IMR-90 (cell line): ENCODE measurements around the gene PIEZO2. TPM values are rescaled to one million over a fixed set of nuclear protein-coding genes. Genes with fewer than 3 reads are reported as not detected.

Experiments
- ATAC-seq: fragments of 200-7000 bp; cut with Tn5 transposase; 2 replicates; pipeline ENCODE4 v1.9.1; 2020; ENCODE audit warnings: low read depth, mild to moderate bottlenecking, moderate library complexity
- BruUV-seq: library from RNA; stranded (reverse); fragments of 400-500 nt; replicated peaks from 2 replicates; lab custom pipeline; 2021; lab: Mats Ljungman, UMichigan
- CTCF ChIA-PET: fragments of 300-600 bp; formaldehyde crosslinking; extraction: SDS; loops from one replicate; lab custom pipeline; 2021; ENCODE audit warnings: antibody characterized with exemption; lab: Yijun Ruan, JAX
- POLR2A ChIA-PET: fragments of 300-600 bp; sonication (Branson Sonifier 250); formaldehyde crosslinking; loops from one replicate; lab custom pipeline; 2022; ENCODE audit warnings: antibody characterized with exemption; ENCODE audit not compliant: unreplicated experiment; lab: Charles Lee
- DNase-seq: peaks from one replicate; pipeline ENCODE4 v3.0.0; 2013
- H2AFZ ChIP-seq: replicated peaks from 2 replicates; pipeline ENCODE3; 2013; ENCODE audit warnings: low read length, mild to moderate bottlenecking; ENCODE audit not compliant: poor library complexity
- H2AK5ac ChIP-seq: 2 replicates; pipeline ENCODE4 v1.6.1; 2013; ENCODE audit warnings: low read depth, low read length, inconsistent platforms
- H2AK9ac ChIP-seq: replicated peaks from 2 replicates; pipeline ENCODE3; 2013; ENCODE audit warnings: mild to moderate bottlenecking, low read depth, low read length, moderate library complexity; ENCODE audit not compliant: poor library complexity
- H2BK120ac ChIP-seq: 2 replicates; pipeline ENCODE4 v1.6.1; 2013; ENCODE audit warnings: low read depth, low read length, inconsistent platforms
- H2BK15ac ChIP-seq: 3 replicates; pipeline ENCODE4 v1.6.1; 2013; ENCODE audit warnings: low read depth, low read length, inconsistent platforms
- H2BK20ac ChIP-seq: 2 replicates; pipeline ENCODE4 v1.6.1; 2013; ENCODE audit warnings: low read depth, mild to moderate bottlenecking, inconsistent platforms, low read length, moderate library complexity
- H2BK5ac ChIP-seq: 2 replicates; pipeline ENCODE4 v1.6.1; 2013; ENCODE audit warnings: mild to moderate bottlenecking, low read depth, low read length, inconsistent platforms; ENCODE audit not compliant: poor library complexity, severe bottlenecking
- H3K14ac ChIP-seq: replicated peaks from 2 replicates; pipeline ENCODE4 v1.6.1; 2013; ENCODE audit warnings: low read depth, low read length, inconsistent platforms
- H3K18ac ChIP-seq: 2 replicates; pipeline ENCODE4 v1.6.1; 2013; ENCODE audit warnings: low read depth, low read length, control low read depth
- H3K23ac ChIP-seq: 2 replicates; pipeline ENCODE4 v1.6.1; 2013; ENCODE audit warnings: low read depth, low read length, inconsistent platforms
- H3K27ac ChIP-seq: 2 replicates; pipeline ENCODE4 v1.5.1; 2013; ENCODE audit warnings: mild to moderate bottlenecking, control low read depth, low read length; ENCODE audit not compliant: insufficient read depth
- H3K27me3 ChIP-seq: 2 replicates; pipeline ENCODE4 v1.6.1; 2013; ENCODE audit warnings: low read length; ENCODE audit not compliant: control insufficient read depth, insufficient read depth
- H3K36me3 ChIP-seq: 2 replicates; pipeline ENCODE4 v1.6.1; 2013; ENCODE audit warnings: low read length, mixed read lengths; ENCODE audit not compliant: control insufficient read depth, insufficient read depth
- H3K4ac ChIP-seq: 2 replicates; pipeline ENCODE4 v1.6.1; 2013; ENCODE audit warnings: low read depth, low read length, inconsistent platforms
- H3K4me1 ChIP-seq: 2 replicates; pipeline ENCODE4 v1.6.1; 2013; ENCODE audit warnings: low read length, mixed read lengths; ENCODE audit not compliant: control insufficient read depth, insufficient read depth
- H3K4me2 ChIP-seq: 2 replicates; pipeline ENCODE4 v1.6.1; 2013; ENCODE audit warnings: low read depth, mild to moderate bottlenecking, control low read depth, low read length, moderate library complexity
- H3K4me3 ChIP-seq: 2 replicates; pipeline ENCODE4 v1.5.1; 2013; ENCODE audit warnings: low read depth, mild to moderate bottlenecking, control low read depth, low read length, moderate library complexity; ENCODE audit not compliant: insufficient read depth
- H3K56ac ChIP-seq: 2 replicates; pipeline ENCODE4 v1.6.1; 2013; ENCODE audit warnings: low read length, inconsistent platforms; ENCODE audit not compliant: insufficient read depth; ENCODE audit errors: extremely low read depth
- H3K79me1 ChIP-seq, 2 experiments: 2 replicates each; pipeline ENCODE4 v1.6.1; 2013; ENCODE audit warnings: low read length in 2 of 2, inconsistent platforms in 1 of 2, low read depth in 1 of 2
- H3K9ac ChIP-seq: 2 replicates; pipeline ENCODE4 v1.6.1; 2013; ENCODE audit warnings: low read depth, low read length, control low read depth
- H3K9me1 ChIP-seq: 2 replicates; pipeline ENCODE4 v1.6.1; 2013; ENCODE audit warnings: low read length, inconsistent platforms; ENCODE audit not compliant: insufficient read depth
- H3K9me3 ChIP-seq: 2 replicates; pipeline ENCODE4 v1.6.1; 2013; ENCODE audit warnings: low read length; ENCODE audit not compliant: control insufficient read depth, insufficient read depth
- H4K20me1 ChIP-seq: 2 replicates; pipeline ENCODE4 v1.6.1; 2013; ENCODE audit warnings: low read length, inconsistent platforms; ENCODE audit not compliant: insufficient read depth
- H4K5ac ChIP-seq: 2 replicates; pipeline ENCODE4 v1.6.1; 2013; ENCODE audit warnings: mild to moderate bottlenecking, low read depth, low read length, control low read depth
- H4K8ac ChIP-seq, 2 experiments: 2 replicates each; pipeline ENCODE4 v1.6.1; 2013; ENCODE audit warnings: low read depth in 2 of 2, low read length in 2 of 2, control low read depth in 1 of 2, inconsistent platforms in 1 of 2
- H4K91ac ChIP-seq: 2 replicates; pipeline ENCODE4 v1.6.1; 2013; ENCODE audit warnings: low read depth, low read length, inconsistent platforms; ENCODE audit not compliant: insufficient read depth
- CEBPB ChIP-seq: IDR thresholded peaks from 2 replicates; pipeline ENCODE4 v1.6.1; 2012; ENCODE audit warnings: low read depth, low read length, improper control_type of control experiment
- CHD1 ChIP-seq: IDR thresholded peaks from 2 replicates; pipeline ENCODE4 v1.6.1; 2012; ENCODE audit warnings: low read depth, low read length, improper control_type of control experiment
- CTCF ChIP-seq: conservative IDR thresholded peaks from 2 replicates; pipeline ENCODE4 v1.5.1; 2012; ENCODE audit warnings: mild to moderate bottlenecking, low read depth, low read length, improper control_type of control experiment
- NFE2L2 ChIP-seq: fragments of 150-350 bp; IDR thresholded peaks from 2 replicates; pipeline ENCODE4 v1.6.1; 2016; ENCODE audit warnings: low read depth, mild to moderate bottlenecking, low read length
- RCOR1 ChIP-seq: IDR thresholded peaks from 2 replicates; pipeline ENCODE4 v1.6.1; 2012; ENCODE audit warnings: mild to moderate bottlenecking, low read length, improper control_type of control experiment; ENCODE audit not compliant: insufficient replicate concordance
- WGBS, 2 experiments: methylation state at CpG; one replicate each; pipeline versions ENCODE4 v1.1.5 to v1.1.7; 2013; ENCODE audit warnings: missing lambda C conversion rate in 2 of 2; ENCODE audit not compliant: insufficient read length in 1 of 2; ENCODE audit errors: extremely low coverage in 2 of 2; 5-methylcytosine and 5-hydroxymethylcytosine counted together
- dilution Hi-C: fragments of 300-500 bp; cut with HindIII; formaldehyde crosslinking; loops from one replicate; pipeline ENCODE4 v1.14.3; 2018; ENCODE audit warnings: low sequenced_read_pairs; ENCODE audit not compliant: unreplicated experiment
- in situ Hi-C: fragments of 300-500 bp; cut with MboI; formaldehyde crosslinking; loops from 3 replicates; pipeline ENCODE4 v1.14.3; 2019; ENCODE audit warnings: low sequenced_read_pairs, inconsistent platforms, mixed read lengths
- intact Hi-C: fragments of 100-400 bp; cut with micrococcal nuclease; formaldehyde crosslinking; loops from 2 replicates; pipeline ENCODE4 v1.10.0; 2022
- polyA plus RNA-seq, 3 experiments: library from polyadenylated mRNA; depleted of rRNA; stranded (reverse); fragments of >200 nt; gene quantifications; 2 replicates each; pipeline ENCODE4 v1.2.3, GENCODE V29; 2012; ENCODE audit warnings: low replicate concordance in 1 of 3
- total RNA-seq: library from RNA; depleted of rRNA; stranded (reverse); fragments of >200 nt; gene quantifications from 2 replicates; pipeline ENCODE4 v1.2.3, GENCODE V29; 2012
- TF ChIP-seq, protein P1 (sequence below): fragments of 150-350 bp; IDR thresholded peaks from 2 replicates; pipeline ENCODE4 v1.6.1; 2016; ENCODE audit warnings: low read depth, mild to moderate bottlenecking, low read length, moderate library complexity, borderline replicate concordance
- TF ChIP-seq, protein P2 (sequence below): fragments of 150-350 bp; IDR thresholded peaks from 2 replicates; pipeline ENCODE4 v1.6.1; 2017; ENCODE audit warnings: mild to moderate bottlenecking, antibody characterized with exemption, low read length, low read depth

The PIEZO2 gene
- total and polyA plus RNA-seq, 2 of the 4 experiments (the other 2 are of a cell fraction), result 2.4 to 4.1 TPM

DNA sequence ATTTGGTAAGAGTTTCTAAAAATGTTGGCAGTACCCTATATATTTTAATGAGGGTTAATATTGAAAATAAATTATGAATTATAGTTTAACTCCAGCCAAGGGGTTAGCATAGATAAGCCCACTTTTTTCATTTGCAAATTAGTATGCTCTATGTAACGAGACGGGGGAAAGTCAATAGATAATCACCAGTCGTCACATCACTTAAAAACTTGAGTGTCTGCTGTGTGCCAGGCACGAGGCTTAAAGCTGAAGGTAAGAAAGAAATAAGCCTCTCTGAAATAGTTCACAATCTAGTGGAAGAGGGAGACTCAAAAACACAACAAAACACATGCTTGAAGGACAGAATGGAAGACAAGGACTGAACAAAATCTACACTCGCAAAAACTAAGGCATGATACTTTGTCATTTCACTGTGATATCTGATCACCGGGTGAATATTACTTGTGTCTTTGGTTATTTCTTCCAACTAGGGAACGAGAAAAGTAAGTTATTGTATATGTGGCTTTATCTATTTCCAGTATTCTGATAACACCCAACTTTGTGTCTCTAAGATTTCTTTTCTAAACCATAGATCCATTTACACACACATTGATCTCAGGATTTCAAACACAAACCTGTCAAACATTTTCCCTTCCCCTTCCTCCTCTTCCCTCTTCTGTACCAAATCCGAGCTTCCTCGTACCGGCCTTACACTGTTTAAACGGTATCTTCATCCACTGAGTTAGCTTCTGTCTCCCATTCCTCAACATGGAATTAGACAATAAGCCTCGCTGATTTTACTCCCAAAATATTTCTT is 199.1 kb downstream of the PIEZO2 start:
- BruUV-seq, result no TSS peak
- Histone ChIP-seq H2AK9ac (no peak overlapping the region), H3K79me1 (no peaks in the 10 kb centered on the region), H3K4me2 (no peak overlapping the region), H3K27me3 (no peaks in the 10 kb centered on the region), H3K9ac (no peak overlapping the region), H3K4me1 (no peaks in the 10 kb centered on the region), H4K5ac (no peak overlapping the region), H2AFZ (no peak overlapping the region), H4K91ac (no peak overlapping the region), H3K9me3 (peaks cover 5% of the 10 kb centered on the region), H3K36me3 (no peaks in the 10 kb centered on the region; the same call in 1 of the 2 replicates), H3K27ac (no peak overlapping the region), H2BK5ac (no peak overlapping the region), H3K4me3 (no peak overlapping the region), H3K56ac (no peak overlapping the region), H2AK5ac (no peak overlapping the region), H2BK15ac (no peak overlapping the region), H4K20me1 (no peaks in the 10 kb centered on the region), H3K18ac (no peak overlapping the region), H3K23ac (no peak overlapping the region), H3K4ac (no peak overlapping the region), H3K9me1 (0 out of 2 replicates have a peak, but pooled peaks cover 4% of the 10 kb centered on the region), H4K8ac (no peak overlapping the region), H3K14ac (no peak overlapping the region), H2BK120ac (no peak overlapping the region), H2BK20ac (no peak overlapping the region)
- DNase-seq (no peak), ATAC-seq (no peak)
- in situ Hi-C loops (no loop called here), dilution Hi-C loops (no loop called here), intact Hi-C loops (loop anchor here (10.0 kb wide), 1 partner anchor 75 kb away; no protein-coding TSS in a partner anchor)
- TF ChIP-seq CHD1, result no peak
- TF ChIP-seq, protein P1, sequence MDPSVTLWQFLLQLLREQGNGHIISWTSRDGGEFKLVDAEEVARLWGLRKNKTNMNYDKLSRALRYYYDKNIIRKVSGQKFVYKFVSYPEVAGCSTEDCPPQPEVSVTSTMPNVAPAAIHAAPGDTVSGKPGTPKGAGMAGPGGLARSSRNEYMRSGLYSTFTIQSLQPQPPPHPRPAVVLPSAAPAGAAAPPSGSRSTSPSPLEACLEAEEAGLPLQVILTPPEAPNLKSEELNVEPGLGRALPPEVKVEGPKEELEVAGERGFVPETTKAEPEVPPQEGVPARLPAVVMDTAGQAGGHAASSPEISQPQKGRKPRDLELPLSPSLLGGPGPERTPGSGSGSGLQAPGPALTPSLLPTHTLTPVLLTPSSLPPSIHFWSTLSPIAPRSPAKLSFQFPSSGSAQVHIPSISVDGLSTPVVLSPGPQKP, result no peak
- TF ChIP-seq CEBPB, result no peak
- TF ChIP-seq, protein P2, sequence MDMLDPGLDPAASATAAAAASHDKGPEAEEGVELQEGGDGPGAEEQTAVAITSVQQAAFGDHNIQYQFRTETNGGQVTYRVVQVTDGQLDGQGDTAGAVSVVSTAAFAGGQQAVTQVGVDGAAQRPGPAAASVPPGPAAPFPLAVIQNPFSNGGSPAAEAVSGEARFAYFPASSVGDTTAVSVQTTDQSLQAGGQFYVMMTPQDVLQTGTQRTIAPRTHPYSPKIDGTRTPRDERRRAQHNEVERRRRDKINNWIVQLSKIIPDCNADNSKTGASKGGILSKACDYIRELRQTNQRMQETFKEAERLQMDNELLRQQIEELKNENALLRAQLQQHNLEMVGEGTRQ, result no peak
- TF ChIP-seq RCOR1, result no peak
- TF ChIP-seq CTCF, result no peak
- TF ChIP-seq NFE2L2, result no peak
- 73% methylated on average over 4 of the region's 12 CpGs; no CpG with 5 or more reads in 1 of the 2 experiments for WGBS, 2 experiments
- ChIA-PET POLR2A (no interaction called here), CTCF (interaction anchor here (0.6 kb wide), 1 partner anchor 101 kb away, joined by 3 read pairs; no protein-coding TSS in a partner anchor)
